Measurements from ENCODE around the gene HERPUD1. TPM values are rescaled to one million over a fixed set of nuclear protein-coding genes. Genes with fewer than 3 reads are reported as not detected.

HERPUD1 gene
- total RNA-seq, 4 donors from 2014 or later: 143 to 274 (median 161) TPM

- Histone ChIP-seq H3K9me3 (no peaks in the 10 kb centered on the region), H3K4me1 (peaks cover 0 to 11% (median 4%) of the 10 kb centered on the region in 4 donors), H3K4me3 (no peak overlapping the region), H3K27ac (no peak overlapping the region), H3K27me3 (no peaks in the 10 kb centered on the region), H3K36me3 (peaks cover 0 to 35% (median 0%) of the 10 kb centered on the region in 3 donors)
- WGBS, 2 donors: 60 to 61% methylated on average over 15 of the region's 15 CpGs
- peak in 1 of 2 donors; percentile 41 for DNase-seq (ENCODE audit: low spot score in 2 of 2)
- TF ChIP-seq CTCF (IDR thresholded peaks at IDR 0.05): peak; percentile 30 to 71 (median 40)
- no peak for TF ChIP-seq POLR2A (IDR thresholded peaks at IDR 0.05)
- peak in 1 of 2 donors; percentile 46 for TF ChIP-seq EP300 (IDR thresholded peaks at IDR 0.05)
Observed at GRCh38 chr16:56950881-56951771, 19.2 kb downstream of the HERPUD1 start.

- Histone ChIP-seq H3K4me1 (peaks cover 0 to 8% (median 3%) of the 10 kb centered on the region in 4 donors), H3K36me3 (peaks cover 0 to 17% (median 0%) of the 10 kb centered on the region in 3 donors), H3K4me3 (no peak overlapping the region), H3K27ac (no peak overlapping the region), H3K9me3 (no peaks in the 10 kb centered on the region), H3K27me3 (no peaks in the 10 kb centered on the region)
- 66 to 72% methylated on average over 5 to 6 of the region's 6 CpGs for WGBS, 2 donors
- DNase-seq (ENCODE audit: low spot score in 2 of 2): no peak
- TF ChIP-seq POLR2A (IDR thresholded peaks at IDR 0.05): no peak
- TF ChIP-seq EP300 (IDR thresholded peaks at IDR 0.05): no peak
- no peak for TF ChIP-seq CTCF (IDR thresholded peaks at IDR 0.05)
Observed at GRCh38 chr16:56953006-56953405, 21.1 kb downstream of the HERPUD1 start.

- WGBS, 2 donors: 88 to 91% methylated on average over 4 of the region's 4 CpGs
- Histone ChIP-seq H3K27me3 (no peaks in the 10 kb centered on the region), H3K36me3 (no peaks in the 10 kb centered on the region), H3K27ac (no peak overlapping the region), H3K9me3 (no peaks in the 10 kb centered on the region), H3K4me3 (no peak overlapping the region), H3K4me1 (peaks cover 0 to 12% (median 4%) of the 10 kb centered on the region in 4 donors)
- DNase-seq (ENCODE audit: low spot score in 2 of 2): no peak
- TF ChIP-seq EP300 (IDR thresholded peaks at IDR 0.05): no peak
- TF ChIP-seq CTCF (IDR thresholded peaks at IDR 0.05): no peak
- TF ChIP-seq POLR2A (IDR thresholded peaks at IDR 0.05): no peak
Observed at GRCh38 chr16:56956076-56956475, 24.1 kb downstream of the HERPUD1 start.

GRCh38 chr16:56956756-56957155 lies 24.8 kb downstream of the HERPUD1 start:
- Histone ChIP-seq H3K36me3 (no peaks in the 10 kb centered on the region), H3K9me3 (no peaks in the 10 kb centered on the region), H3K4me1 (peaks cover 0 to 16% (median 5%) of the 10 kb centered on the region in 4 donors), H3K27me3 (no peaks in the 10 kb centered on the region), H3K27ac (no peak overlapping the region), H3K4me3 (no peak overlapping the region)
- TF ChIP-seq CTCF (IDR thresholded peaks at IDR 0.05) (no peak), EP300 (IDR thresholded peaks at IDR 0.05) (no peak), POLR2A (IDR thresholded peaks at IDR 0.05) (no peak)
- 62 to 87% methylated on average over 4 of the region's 4 CpGs for whole genome bisulfite sequencing, 2 donors
- DNase-seq (ENCODE audit: low spot score in 2 of 2): no peak

GRCh38 chr16:56960681-56961281 lies 28.8 kb downstream of the HERPUD1 start:
- Histone ChIP-seq H3K4me1 (peaks cover 0 to 27% (median 11%) of the 10 kb centered on the region in 4 donors), H3K4me3 (no peak overlapping the region), H3K36me3 (no peaks in the 10 kb centered on the region), H3K9me3 (no peaks in the 10 kb centered on the region), H3K27ac (peak overlapping the region in 2 of 4 donors; percentile 4 to 5), H3K27me3 (no peaks in the 10 kb centered on the region)
- TF ChIP-seq EP300 (IDR thresholded peaks at IDR 0.05) (no peak), CTCF (IDR thresholded peaks at IDR 0.05) (no peak), POLR2A (IDR thresholded peaks at IDR 0.05) (no peak)
- 53 to 56% methylated on average over 11 of the region's 13 CpGs for WGBS, 2 donors
- DNase-seq (ENCODE audit: low spot score in 2 of 2): no peak
